ENCODE results near the gene PID1.
"Not testable (repeated sequence)": the region's sequence is repeated elsewhere in the genome, so short reads cannot be mapped to it uniquely, and the experiment has no call there.

The PID1 gene

GRCh38 chr2:229218329-229218921 is 52.7 kb downstream of the PID1 start:
- no peak for DNase-seq (ENCODE audit: low read depth in 2 of 2)

GRCh38 chr2:229212241-229212640 is 58.8 kb downstream of the PID1 start:
- DNase-seq (ENCODE audit: low read depth in 2 of 2): no peak

- DNase-seq (ENCODE audit: low read depth in 2 of 2): no peak
Measured at GRCh38 chr2:229210641-229211040, 60.4 kb downstream of the PID1 start.

GRCh38 chr2:229206548-229206947 is 64.5 kb downstream of the PID1 start:
- DNase-seq (ENCODE audit: low read depth in 2 of 2): no peak

- no peak for DNase-seq (ENCODE audit: low read depth in 2 of 2)
Measured at GRCh38 chr2:229205704-229206103, 65.4 kb downstream of the PID1 start.

- no peak for DNase-seq (ENCODE audit: low read depth in 2 of 2)
Measured at GRCh38 chr2:229202646-229203045, 68.4 kb downstream of the PID1 start.

GRCh38 chr2:229201521-229201920 is 69.6 kb downstream of the PID1 start:
- no peak for DNase-seq (ENCODE audit: low read depth in 2 of 2)

GRCh38 chr2:229199267-229199666 is 71.8 kb downstream of the PID1 start:
- no peak for DNase-seq (ENCODE audit: low read depth in 2 of 2)

- DNase-seq (ENCODE audit: low read depth in 2 of 2): no peak
Measured at GRCh38 chr2:229196448-229196847, 74.6 kb downstream of the PID1 start.

- DNase-seq (ENCODE audit: low read depth in 2 of 2): no peak
Measured at GRCh38 chr2:229195346-229195947, 75.6 kb downstream of the PID1 start.

- DNase-seq (ENCODE audit: low read depth in 2 of 2): no peak
Measured at GRCh38 chr2:229193281-229193680, 77.8 kb downstream of the PID1 start.

- no peak for DNase-seq (ENCODE audit: low read depth in 2 of 2)
Measured at GRCh38 chr2:229191413-229191812, 79.7 kb downstream of the PID1 start.

- DNase-seq (ENCODE audit: low read depth in 2 of 2): not testable (repeated sequence)
Measured at GRCh38 chr2:229187123-229187522, 84.0 kb downstream of the PID1 start.

- no peak for DNase-seq (ENCODE audit: low read depth in 2 of 2)
Measured at GRCh38 chr2:229181641-229182040, 89.4 kb downstream of the PID1 start.

- no peak for DNase-seq (ENCODE audit: low read depth in 2 of 2)
Measured at GRCh38 chr2:229180658-229181057, 90.4 kb downstream of the PID1 start.

GRCh38 chr2:229179628-229180027 is 91.5 kb downstream of the PID1 start:
- DNase-seq (ENCODE audit: low read depth in 2 of 2): no peak

GRCh38 chr2:229178706-229179105 is 92.4 kb downstream of the PID1 start:
- no peak for DNase-seq (ENCODE audit: low read depth in 2 of 2)

- no peak for DNase-seq (ENCODE audit: low read depth in 2 of 2)
Measured at GRCh38 chr2:229178117-229178516, 93.0 kb downstream of the PID1 start.

- no peak for DNase-seq (ENCODE audit: low read depth in 2 of 2)
Measured at GRCh38 chr2:229176136-229176535, 95.0 kb downstream of the PID1 start.

GRCh38 chr2:229175497-229175863 is 95.6 kb downstream of the PID1 start:
- DNase-seq (ENCODE audit: low read depth in 2 of 2): no peak

- DNase-seq (ENCODE audit: low read depth in 2 of 2): no peak
Measured at GRCh38 chr2:229174794-229175496, 96.1 kb downstream of the PID1 start.

- no peak for DNase-seq (ENCODE audit: low read depth in 2 of 2)
Measured at GRCh38 chr2:229173825-229174359, 97.2 kb downstream of the PID1 start.

- DNase-seq (ENCODE audit: low read depth in 2 of 2): no peak
Measured at GRCh38 chr2:229170916-229171315, 100.2 kb downstream of the PID1 start.
